ENCODE results near the gene HS1BP3. TPM values are rescaled to one million over a fixed set of nuclear protein-coding genes. Genes with fewer than 3 reads are reported as not detected.

Gene HS1BP3
- total and polyA plus RNA-seq, 2 of the 4 experiments (the other 2 are of a cell fraction) = 9.0 to 14.8 TPM

DNA sequence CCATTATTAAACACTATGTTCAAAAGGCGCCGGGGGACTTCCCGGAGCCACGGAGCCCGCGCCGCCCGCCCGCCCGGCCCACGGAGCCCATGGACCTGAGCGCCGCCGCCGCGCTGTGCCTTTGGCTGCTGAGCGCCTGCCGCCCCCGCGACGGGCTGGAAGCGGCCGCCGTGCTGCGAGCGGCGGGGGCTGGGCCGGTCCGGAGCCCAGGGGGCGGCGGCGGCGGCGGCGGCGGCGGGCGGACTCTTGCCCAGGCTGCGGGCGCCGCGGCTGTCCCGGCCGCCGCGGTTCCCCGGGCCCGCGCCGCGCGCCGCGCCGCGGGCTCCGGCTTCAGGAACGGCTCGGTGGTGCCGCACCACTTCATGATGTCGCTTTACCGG is 16.2 kb upstream of the HS1BP3 start:
- Histone ChIP-seq H4K5ac (ENCODE audit: low read depth, low read length) (no peak overlapping the region), H4K20me1 (ENCODE audit: insufficient read depth, low read length) (peaks cover 16% of the 10 kb centered on the region), H3K27me3 (ENCODE audit: control insufficient read depth, insufficient read depth, low read length) (peaks cover 95% of the 10 kb centered on the region), H2BK15ac (ENCODE audit: low read depth, low read length) (no peak overlapping the region), H2AK5ac (ENCODE audit: low read depth, low read length) (no peak overlapping the region), H3K4me1 (ENCODE audit: control insufficient read depth, insufficient read depth, low read length) (peaks cover 3% of the 10 kb centered on the region; the same call in 1 of the 2 replicates), H3K14ac (replicated peaks; ENCODE audit: low read depth, low read length) (no peak overlapping the region), H3K27ac (ENCODE audit: insufficient read depth, low read length) (no peak overlapping the region), H3K23ac (ENCODE audit: low read depth, low read length) (no peak overlapping the region), H3K36me3 (ENCODE audit: control insufficient read depth, insufficient read depth, low read length) (no peaks in the 10 kb centered on the region), H3K79me1 (ENCODE audit: low read depth in 1 of 2, low read length in 2 of 2) (no peaks in the 10 kb centered on the region), H3K56ac (ENCODE audit: extremely low read depth, insufficient read depth, low read length) (no peak overlapping the region), H2BK20ac (ENCODE audit: low read depth, low read length) (no peak overlapping the region), H2BK5ac (ENCODE audit: low read depth, low read length, poor library complexity, severe bottlenecking) (no peak overlapping the region), H2BK120ac (ENCODE audit: low read depth, low read length) (no peak overlapping the region), H3K4me2 (ENCODE audit: low read depth, low read length) (peak overlapping the region; percentile 64), H4K8ac (ENCODE audit: low read depth in 2 of 2, low read length in 2 of 2) (no peak overlapping the region), H3K9ac (ENCODE audit: low read depth, low read length) (no peak overlapping the region), H3K9me3 (ENCODE audit: control insufficient read depth, insufficient read depth, low read length) (peaks cover 12% of the 10 kb centered on the region; the same call in 1 of the 2 replicates), H2AFZ (replicated peaks; ENCODE audit: low read length, poor library complexity) (peak overlapping the region; percentile 75), H3K4me3 (ENCODE audit: insufficient read depth, low read depth, low read length) (peak overlapping the region; percentile 20; the same call in 1 of the 2 replicates), H2AK9ac (replicated peaks; ENCODE audit: low read depth, low read length, poor library complexity) (peak overlapping the region; percentile 76), H3K18ac (ENCODE audit: low read depth, low read length) (no peak overlapping the region), H3K4ac (ENCODE audit: low read depth, low read length) (no peak overlapping the region), H4K91ac (ENCODE audit: insufficient read depth, low read depth, low read length) (no peak overlapping the region), H3K9me1 (ENCODE audit: insufficient read depth, low read length) (no peaks in the 10 kb centered on the region)
- intact Hi-C loops (cut with micrococcal nuclease) (no loop called here), in situ Hi-C loops (cut with MboI; ENCODE audit: low sequenced_read_pairs) (loop anchor here (25.0 kb wide), 1 partner anchor 1095 kb away; no protein-coding TSS in a partner anchor), dilution Hi-C loops (cut with HindIII; ENCODE audit: low sequenced_read_pairs, unreplicated experiment) (no loop called here)
- DNase-seq (no peak), ATAC-seq (ENCODE audit: low read depth) (peak; percentile 33)
- TF ChIP-seq, protein P1, sequence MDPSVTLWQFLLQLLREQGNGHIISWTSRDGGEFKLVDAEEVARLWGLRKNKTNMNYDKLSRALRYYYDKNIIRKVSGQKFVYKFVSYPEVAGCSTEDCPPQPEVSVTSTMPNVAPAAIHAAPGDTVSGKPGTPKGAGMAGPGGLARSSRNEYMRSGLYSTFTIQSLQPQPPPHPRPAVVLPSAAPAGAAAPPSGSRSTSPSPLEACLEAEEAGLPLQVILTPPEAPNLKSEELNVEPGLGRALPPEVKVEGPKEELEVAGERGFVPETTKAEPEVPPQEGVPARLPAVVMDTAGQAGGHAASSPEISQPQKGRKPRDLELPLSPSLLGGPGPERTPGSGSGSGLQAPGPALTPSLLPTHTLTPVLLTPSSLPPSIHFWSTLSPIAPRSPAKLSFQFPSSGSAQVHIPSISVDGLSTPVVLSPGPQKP (IDR thresholded peaks at IDR 0.05; ENCODE audit: borderline replicate concordance, low read depth, low read length) = no peak
- no peak for TF ChIP-seq RFX5 (IDR thresholded peaks at IDR 0.05; ENCODE audit: low read depth, low read length)
- 1% methylated on average over 40 of the region's 62 CpGs; no CpG with 5 or more reads in 1 of the 2 experiments for WGBS, 2 experiments (ENCODE audit: extremely low coverage in 2 of 2, insufficient read length in 1 of 2)
- ChIA-PET CTCF (no interaction called here), POLR2A (ENCODE audit: unreplicated experiment) (no interaction called here)
- BruUV-seq (replicated peaks) = no TSS peak
